Neural cell (in vitro differentiated cells): Measurements from ENCODE around the gene PDE1A. TPM values are rescaled to one million over a fixed set of nuclear protein-coding genes. Genes with fewer than 3 reads are reported as not detected.

Experiments
- H2AFZ ChIP-seq: fragments of 200-600, 300-800 bp; sonication (generic), shearing (Covaris generic); 2 replicates; pipeline ENCODE4 v1.6.0; 2014; ENCODE audit warnings: low read depth, mild to moderate bottlenecking, antibody characterized with exemption, low read length, moderate library complexity
- H3F3A ChIP-seq: fragments of 200-600 bp; shearing (Covaris generic); 2 replicates; pipeline ENCODE4 v1.6.1; 2016; ENCODE audit warnings: mild to moderate bottlenecking, moderate library complexity, mixed read lengths, antibody characterized with exemption, low read length; ENCODE audit not compliant: insufficient read depth, poor library complexity, severe bottlenecking
- H3K27ac ChIP-seq: fragments of 200-600, 300-800 bp; sonication (generic), shearing (Covaris generic); 2 replicates; pipeline ENCODE4 v1.5.1; 2014; ENCODE audit warnings: mild to moderate bottlenecking, low read length, moderate library complexity
- H3K27me3 ChIP-seq: fragments of 300-800, 200-600 bp; sonication (generic), shearing (Covaris generic); 2 replicates; pipeline ENCODE4 v1.6.0; 2014; ENCODE audit warnings: mild to moderate bottlenecking, low read depth, low read length, moderate library complexity; ENCODE audit not compliant: insufficient read depth
- H3K36me3 ChIP-seq: fragments of 300-800, 200-600 bp; sonication (generic), shearing (Covaris generic); 2 replicates; pipeline ENCODE4 v1.5.1; 2014; ENCODE audit warnings: mild to moderate bottlenecking, antibody characterized with exemption, low read length, moderate library complexity; ENCODE audit not compliant: insufficient read depth
- H3K4me2 ChIP-seq: fragments of 300-800, 200-600 bp; sonication (generic), shearing (Covaris generic); 2 replicates; pipeline ENCODE4 v1.6.0; 2014; ENCODE audit warnings: mild to moderate bottlenecking, low read length
- H3K4me3 ChIP-seq: fragments of 300-800, 200-600 bp; sonication (generic), shearing (Covaris generic); 2 replicates; pipeline ENCODE4 v1.5.1; 2014; ENCODE audit warnings: mild to moderate bottlenecking, low read length, moderate library complexity
- H3K79me2 ChIP-seq: fragments of 200-600 bp; shearing (Covaris generic); replicated peaks from 2 replicates; pipeline ENCODE4 v1.6.0; 2014; ENCODE audit warnings: mild to moderate bottlenecking, low read length, moderate library complexity; ENCODE audit not compliant: insufficient read depth
- H3K9ac ChIP-seq: fragments of 300-800, 200-600 bp; sonication (generic), shearing (Covaris generic); 2 replicates; pipeline ENCODE4 v1.6.1; 2016; ENCODE audit warnings: mild to moderate bottlenecking, low read length, mixed read lengths
- H3K9me2 ChIP-seq: fragments of 200-600 bp; shearing (Covaris generic); 2 replicates; pipeline ENCODE4 v1.6.1; 2016; ENCODE audit warnings: mild to moderate bottlenecking, low read length, mixed read lengths; ENCODE audit not compliant: insufficient read depth
- H3K9me3 ChIP-seq: fragments of 200-600, 300-800 bp; sonication (generic), shearing (Covaris generic); 2 replicates; pipeline ENCODE4 v1.6.1; 2016; ENCODE audit warnings: mild to moderate bottlenecking, mixed run types, low read length, moderate library complexity, mixed read lengths
- H4K20me1 ChIP-seq: fragments of 200-600 bp; shearing (Covaris generic); 2 replicates; pipeline ENCODE4 v1.6.1; 2016; ENCODE audit warnings: mild to moderate bottlenecking, mixed run types; ENCODE audit not compliant: insufficient read depth
- CTCF ChIP-seq: fragments of 450-650 bp; IDR thresholded peaks from 2 replicates; pipeline ENCODE4 v1.5.1; 2014; ENCODE audit warnings: antibody characterized with exemption, mild to moderate bottlenecking, moderate library complexity; ENCODE audit not compliant: poor library complexity, severe bottlenecking
- EP300 ChIP-seq: fragments of 450-650 bp; conservative IDR thresholded peaks from 2 replicates; pipeline ENCODE4 v1.6.1; 2014; ENCODE audit warnings: antibody characterized with exemption, mild to moderate bottlenecking, moderate library complexity; ENCODE audit not compliant: poor library complexity, severe bottlenecking
- EZH2 ChIP-seq: fragments of 200-600, 300-800 bp; shearing (Covaris generic), sonication (generic); IDR thresholded peaks from 2 replicates; pipeline ENCODE4 v1.6.1; 2014; ENCODE audit warnings: antibody characterized with exemption, low read length, borderline replicate concordance, mild to moderate bottlenecking; ENCODE audit not compliant: insufficient read depth, poor library complexity, severe bottlenecking
- MXI1 ChIP-seq: fragments of 450-650 bp; conservative IDR thresholded peaks from 2 replicates; pipeline ENCODE4 v1.6.1; 2014; ENCODE audit warnings: antibody characterized with exemption, mild to moderate bottlenecking; ENCODE audit not compliant: poor library complexity, severe bottlenecking
- POLR2AphosphoS5 ChIP-seq: IDR thresholded peaks from 2 replicates; pipeline ENCODE4 v1.6.1; 2012
- RAD21 ChIP-seq: fragments of 450-650 bp; conservative IDR thresholded peaks from 2 replicates; pipeline ENCODE4 v1.6.1; 2014; ENCODE audit warnings: antibody characterized with exemption, mild to moderate bottlenecking, moderate library complexity
- REST ChIP-seq: IDR thresholded peaks from 2 replicates; pipeline ENCODE4 v1.6.1; 2012; ENCODE audit warnings: borderline replicate concordance
- SMC3 ChIP-seq: fragments of 450-650 bp; conservative IDR thresholded peaks from 2 replicates; pipeline ENCODE4 v1.6.1; 2014; ENCODE audit warnings: antibody characterized with exemption, mild to moderate bottlenecking, moderate library complexity; ENCODE audit not compliant: poor library complexity
- TAF1 ChIP-seq: IDR thresholded peaks from 2 replicates; pipeline ENCODE4 v1.6.1; 2012; ENCODE audit warnings: low read depth
- polyA plus RNA-seq: library from polyadenylated mRNA; depleted of rRNA; stranded (reverse); fragments of >200 nt; gene quantifications from 2 replicates; pipeline ENCODE4 v1.2.3, GENCODE V29; 2014

PDE1A gene
- polyA plus RNA-seq, 1 donor from 2014 or later = 1.6 TPM

- H3K4me3 ChIP-seq = no peak overlapping the region
- no peaks in the 10 kb centered on the region for H3K9me3 ChIP-seq
- H3K27ac ChIP-seq = no peak overlapping the region
- no peak for TF ChIP-seq REST
- no peak for TF ChIP-seq EP300
- H3K36me3 ChIP-seq = no peaks in the 10 kb centered on the region
- no peaks in the 10 kb centered on the region for H3K79me2 ChIP-seq
- H4K20me1 ChIP-seq = no peaks in the 10 kb centered on the region
- no peak overlapping the region for H3K9ac ChIP-seq
- H2AFZ ChIP-seq = no peak overlapping the region
- no peaks in the 10 kb centered on the region for H3F3A ChIP-seq
- no peak overlapping the region for H3K4me2 ChIP-seq
- H3K27me3 ChIP-seq = no peaks in the 10 kb centered on the region
- no peaks in the 10 kb centered on the region for H3K9me2 ChIP-seq
These were observed 36.9 kb upstream of the PDE1A start for GRCh38 chr2:182463760-182464159.

- Histone ChIP-seq H3K27ac (no peak overlapping the region), H3K4me3 (no peak overlapping the region), H3K9ac (no peak overlapping the region), H3K9me3 (no peaks in the 10 kb centered on the region), H2AFZ (no peak overlapping the region), H3K4me2 (no peak overlapping the region), H3K9me2 (no peaks in the 10 kb centered on the region), H3K27me3 (no peaks in the 10 kb centered on the region), H3F3A (no peaks in the 10 kb centered on the region), H3K79me2 (no peaks in the 10 kb centered on the region), H3K36me3 (no peaks in the 10 kb centered on the region), H4K20me1 (no peaks in the 10 kb centered on the region)
- no peak for TF ChIP-seq REST
- TF ChIP-seq EP300 = no peak
- no peak for TF ChIP-seq POLR2AphosphoS5
These were observed 29.9 kb upstream of the PDE1A start for GRCh38 chr2:182456784-182457183.

- H3K9me3 ChIP-seq = no peaks in the 10 kb centered on the region
- TF ChIP-seq EP300 = no peak
- TF ChIP-seq TAF1 = no peak
- no peak for TF ChIP-seq REST
- TF ChIP-seq MXI1 = no peak
- TF ChIP-seq POLR2AphosphoS5 = no peak
- TF ChIP-seq RAD21 = no peak
- no peak for TF ChIP-seq EZH2
- no peak for TF ChIP-seq SMC3
- TF ChIP-seq CTCF = no peak
- H3K36me3 ChIP-seq = no peaks in the 10 kb centered on the region
- no peak overlapping the region for H3K9ac ChIP-seq
- no peak overlapping the region for H2AFZ ChIP-seq
- no peak overlapping the region for H3K4me2 ChIP-seq
- no peaks in the 10 kb centered on the region for H3K79me2 ChIP-seq
- H3K27me3 ChIP-seq = no peaks in the 10 kb centered on the region
- H3K27ac ChIP-seq = no peak overlapping the region
- no peaks in the 10 kb centered on the region for H3F3A ChIP-seq
- no peaks in the 10 kb centered on the region for H3K9me2 ChIP-seq
- no peaks in the 10 kb centered on the region for H4K20me1 ChIP-seq
- no peak overlapping the region for H3K4me3 ChIP-seq
These were observed 25.7 kb upstream of the PDE1A start for GRCh38 chr2:182452456-182452990.
